GM12892 (cell line): Measurements from ENCODE around the gene SERPINB7.

Experiments used
- DNase-seq: peaks from one replicate; pipeline ENCODE4 v3.0.0; 2011; ENCODE audit not compliant: insufficient read length
- FAIRE-seq: peaks from 2 replicates; lab custom pipeline; 2011; peaks lifted over from hg19 to GRCh38; lab: Jason Lieb, UNC
- POLR2A ChIP-seq: IDR thresholded peaks from 2 replicates; pipeline ENCODE4 v1.6.1; 2011; ENCODE audit warnings: low read depth, low read length, control low read depth
- POLR2AphosphoS5 ChIP-seq: IDR thresholded peaks from 2 replicates; pipeline ENCODE4 v1.6.1; 2011; ENCODE audit warnings: low read depth, low read length, control low read depth
- TAF1 ChIP-seq: IDR thresholded peaks from 2 replicates; pipeline ENCODE4 v1.6.1; 2011; ENCODE audit warnings: low read depth, mild to moderate bottlenecking, control low read depth, low read length, borderline replicate concordance

The SERPINB7 gene

DNA sequence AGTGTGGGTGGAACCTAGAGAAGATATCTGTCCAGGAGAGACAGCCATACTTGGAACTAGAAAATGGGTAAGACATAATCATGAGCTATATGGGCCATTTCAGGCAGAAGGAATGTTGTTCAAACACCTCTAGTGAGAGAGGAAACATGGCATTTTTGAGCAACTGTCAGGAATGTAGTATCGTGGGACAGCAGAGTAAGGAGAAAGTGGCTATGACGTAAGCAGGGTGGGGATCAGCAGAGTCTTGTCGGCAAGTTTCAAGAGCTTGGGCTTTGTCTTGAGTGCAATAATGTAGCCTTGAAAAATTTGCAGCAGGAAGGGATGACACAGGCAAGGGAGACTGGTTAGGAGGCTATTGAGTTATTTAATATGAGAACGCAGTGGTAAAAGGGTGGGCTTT, 20.4 kb downstream of the SERPINB7 start:
- DNase-seq (no peak), FAIRE-seq (no peak)

GRCh38 chr18:63799189-63799588, 24.0 kb downstream of the SERPINB7 start:
- FAIRE-seq = no peak
- TF ChIP-seq POLR2A (no peak), TAF1 (no peak), POLR2AphosphoS5 (no peak)
- no peak for DNase-seq

More for the DNA sequence above, 20.4 kb downstream of the SERPINB7 start:
- TF ChIP-seq TAF1 (no peak), POLR2A (no peak), POLR2AphosphoS5 (no peak)

GRCh38 chr18:63801343-63801742, 26.1 kb downstream of the SERPINB7 start:
- FAIRE-seq = no peak
- TF ChIP-seq POLR2AphosphoS5 (no peak), TAF1 (no peak), POLR2A (no peak)
- DNase-seq = no peak

DNA sequence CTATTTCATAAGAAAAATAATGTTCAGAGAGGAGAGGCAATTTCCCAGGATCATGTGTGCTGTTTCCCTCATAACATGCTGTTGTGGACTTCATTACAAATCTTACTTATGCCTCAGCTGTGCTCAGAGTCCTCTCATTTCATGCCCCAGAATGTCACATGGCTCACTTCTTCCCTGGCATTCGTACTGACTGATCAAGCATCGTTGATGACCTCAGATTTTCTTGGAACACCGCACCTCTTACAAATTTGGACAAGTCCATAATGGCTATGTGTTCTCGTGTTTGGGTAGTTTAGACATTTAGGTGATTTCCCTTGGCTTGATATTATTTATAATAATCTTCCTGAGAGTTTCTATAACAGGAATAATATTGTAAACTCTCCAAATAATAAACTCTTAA, 32.9 kb downstream of the SERPINB7 start:
- TF ChIP-seq POLR2A (no peak), POLR2AphosphoS5 (no peak), TAF1 (no peak)
- DNase-seq = no peak
- no peak for FAIRE-seq

- no peak for FAIRE-seq
- no peak for DNase-seq
- TF ChIP-seq TAF1 = no peak
- no peak for TF ChIP-seq POLR2AphosphoS5
- no peak for TF ChIP-seq POLR2A
Observed at GRCh38 chr18:63817441-63818051, 42.3 kb downstream of the SERPINB7 start.

GRCh38 chr18:63818212-63818611, 43.0 kb downstream of the SERPINB7 start:
- FAIRE-seq = no peak
- DNase-seq = no peak
- TF ChIP-seq POLR2AphosphoS5 (no peak), TAF1 (no peak), POLR2A (no peak)

DNA sequence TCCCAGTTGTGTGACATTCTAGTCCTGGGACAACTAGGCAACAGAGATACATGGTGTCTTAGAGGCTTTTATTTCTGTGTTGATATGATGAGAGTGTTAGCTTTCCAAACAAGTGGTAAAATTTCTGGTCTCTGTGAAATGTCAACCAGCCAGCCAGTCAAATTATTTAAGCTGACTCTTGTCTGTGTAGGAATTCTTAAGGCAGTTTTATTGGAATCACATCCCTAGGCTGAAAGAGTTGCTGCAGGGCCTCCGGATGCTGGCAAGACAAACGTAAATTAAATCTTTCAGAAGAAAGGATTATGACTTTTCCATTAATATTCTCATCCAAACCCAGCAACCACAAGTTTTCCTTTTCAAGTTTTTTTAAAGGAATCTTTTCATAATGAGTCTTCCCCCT, 44.6 kb downstream of the SERPINB7 start:
- DNase-seq (no peak), FAIRE-seq (no peak)
- TF ChIP-seq POLR2A = no peak
- TF ChIP-seq TAF1 = no peak

GRCh38 chr18:63820694-63821093, 45.5 kb downstream of the SERPINB7 start:
- FAIRE-seq = no peak
- DNase-seq = no peak
- TF ChIP-seq POLR2A (no peak), TAF1 (no peak), POLR2AphosphoS5 (no peak)

DNA sequence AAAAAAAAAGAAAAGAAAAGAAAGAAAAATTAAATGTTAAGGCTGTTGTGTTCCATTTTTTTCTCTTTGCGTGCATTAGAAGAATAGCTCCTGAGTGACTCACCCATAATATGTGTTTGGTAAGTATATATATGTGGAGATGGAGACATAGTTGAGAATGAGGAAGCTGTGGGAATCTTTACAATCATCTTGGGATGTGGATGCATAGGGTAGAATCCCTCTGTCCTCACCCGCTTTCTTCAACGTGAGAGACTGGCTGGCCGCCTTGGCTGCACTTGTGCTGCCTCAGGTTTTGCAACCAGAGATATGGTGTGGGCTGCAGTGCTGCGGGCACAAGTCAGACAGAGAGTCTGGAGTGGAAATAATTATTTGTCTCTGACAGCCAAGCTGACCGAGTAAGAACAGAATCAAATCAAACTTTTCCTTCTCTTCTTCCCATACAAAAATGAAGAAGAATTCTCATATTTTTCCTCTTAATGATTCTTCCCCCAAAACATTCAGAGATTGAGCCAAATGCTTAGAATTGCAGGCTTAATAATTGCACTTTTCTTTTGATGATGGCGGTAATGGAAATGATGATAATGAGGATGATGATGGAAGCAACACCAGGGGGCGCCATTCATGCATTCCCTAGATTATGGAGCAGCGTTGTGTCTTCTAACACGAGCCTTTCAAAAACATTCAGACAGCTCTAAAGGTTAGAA, 48.5 kb downstream of the SERPINB7 start:
- no peak for DNase-seq
- FAIRE-seq = no peak
- TF ChIP-seq TAF1 (no peak), POLR2AphosphoS5 (no peak), POLR2A (no peak)

GRCh38 chr18:63824220-63824525, 49.0 kb downstream of the SERPINB7 start:
- no peak for DNase-seq
- FAIRE-seq = no peak
- TF ChIP-seq POLR2AphosphoS5 (no peak), POLR2A (no peak), TAF1 (no peak)

DNA sequence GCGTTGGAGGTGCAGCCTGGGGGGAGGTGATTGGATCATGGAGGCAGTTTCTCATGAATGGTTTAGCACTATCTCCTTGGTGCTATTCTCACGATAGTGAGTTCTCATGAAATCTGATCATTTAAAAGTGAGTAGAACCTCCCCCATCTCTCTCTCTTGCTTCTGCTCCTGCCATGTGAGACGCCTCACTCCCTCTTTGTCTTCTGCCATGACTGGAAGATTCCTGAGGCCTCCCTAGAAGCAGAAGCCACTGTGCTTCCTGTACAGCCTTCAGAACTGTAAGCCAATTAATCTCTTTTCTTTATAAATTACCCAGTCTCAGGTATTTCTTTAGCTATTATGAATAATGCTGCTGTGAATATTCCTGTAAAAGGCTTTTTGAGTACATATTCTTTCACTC, 52.9 kb downstream of the SERPINB7 start:
- TF ChIP-seq POLR2A (no peak), POLR2AphosphoS5 (no peak), TAF1 (no peak)
- FAIRE-seq = no peak
- DNase-seq = no peak

GRCh38 chr18:63828656-63829055, 53.4 kb downstream of the SERPINB7 start:
- no peak for TF ChIP-seq POLR2AphosphoS5
- no peak for TF ChIP-seq TAF1
- FAIRE-seq (peak; percentile 24), DNase-seq (no peak)
